Liver (tissue), 9 donors: ENCODE data around the gene APP. TPM values are rescaled to one million over a fixed set of nuclear protein-coding genes. Genes with fewer than 3 reads are reported as not detected.

Experiments used
- DNase-seq: peaks from one replicate; pipeline ENCODE4 v3.0.0-alpha.2; 2017; ENCODE audit warnings: low spot score
- H3K27ac ChIP-seq, 2 donors: one replicate each; pipeline ENCODE4 v1.7.0; 2013; ENCODE audit warnings: inconsistent platforms in 2 of 2, low read length in 2 of 2, control low read depth in 1 of 2, low read depth in 1 of 2, mild to moderate bottlenecking in 1 of 2
- H3K27me3 ChIP-seq, 4 donors: one replicate each; pipeline versions ENCODE4 v1.6.1 to v1.7.0; 2013; ENCODE audit warnings: low read length in 3 of 4, inconsistent platforms in 1 of 4, mild to moderate bottlenecking in 1 of 4, moderate library complexity in 1 of 4; ENCODE audit not compliant: control insufficient read depth in 4 of 4, insufficient read depth in 4 of 4
- H3K36me3 ChIP-seq, 4 donors: one replicate each; pipeline versions ENCODE4 v1.6.1 to v1.7.0; 2013; ENCODE audit warnings: low read length in 3 of 4, mild to moderate bottlenecking in 3 of 4, low read depth in 1 of 4, moderate library complexity in 1 of 4; ENCODE audit not compliant: control insufficient read depth in 4 of 4, insufficient read depth in 3 of 4
- H3K4me1 ChIP-seq, 4 donors: one replicate each; pipeline versions ENCODE4 v1.6.1 to v1.7.0; 2013; ENCODE audit warnings: low read length in 3 of 4, mild to moderate bottlenecking in 3 of 4, moderate library complexity in 1 of 4; ENCODE audit not compliant: control insufficient read depth in 4 of 4, insufficient read depth in 4 of 4
- H3K4me3 ChIP-seq, 3 donors: one replicate each; pipeline versions ENCODE4 v1.6.1 to v1.7.0; 2013; ENCODE audit warnings: low read length in 3 of 3, control low read depth in 1 of 3, low read depth in 1 of 3, mild to moderate bottlenecking in 1 of 3
- H3K9ac ChIP-seq, 2 donors: one replicate each; pipeline ENCODE4 v1.7.0; 2013; ENCODE audit warnings: low read length in 2 of 2, mild to moderate bottlenecking in 2 of 2, moderate library complexity in 2 of 2, control low read depth in 1 of 2, low read depth in 1 of 2
- H3K9me3 ChIP-seq, 4 donors: one replicate each; pipeline versions ENCODE4 v1.6.1 to v1.7.0; 2013; ENCODE audit warnings: low read length in 3 of 4; ENCODE audit not compliant: control insufficient read depth in 4 of 4
- EGR1 ChIP-seq, 2 donors: IDR thresholded peaks; 2 replicates each; pipeline ENCODE4 v1.6.1; 2016 to 2018; ENCODE audit warnings: antibody characterized with exemption in 2 of 2, low read depth in 2 of 2
- FOXA1 ChIP-seq: IDR thresholded peaks from 2 replicates; pipeline ENCODE4 v1.6.1; 2016; ENCODE audit warnings: antibody characterized with exemption
- FOXA2 ChIP-seq: IDR thresholded peaks from 2 replicates; pipeline ENCODE4 v1.6.1; 2016; ENCODE audit warnings: antibody characterized with exemption
- GABPA ChIP-seq, 2 donors: IDR thresholded peaks in 1 of 2; conservative IDR thresholded peaks in 1 of 2; 2 replicates each; pipeline ENCODE4 v1.6.1; 2016; ENCODE audit warnings: antibody characterized with exemption in 2 of 2, mild to moderate bottlenecking in 1 of 2, moderate library complexity in 1 of 2
- HNF4A ChIP-seq, 2 donors: conservative IDR thresholded peaks; 2 replicates each; pipeline ENCODE4 v1.6.1; 2016; ENCODE audit warnings: antibody characterized with exemption in 2 of 2, mild to moderate bottlenecking in 2 of 2
- HNF4G ChIP-seq: IDR thresholded peaks from 2 replicates; pipeline ENCODE4 v1.6.1; 2016; ENCODE audit warnings: antibody characterized with exemption
- JUND ChIP-seq, 2 donors: IDR thresholded peaks; 2 replicates each; pipeline ENCODE4 v1.6.1; 2016; ENCODE audit warnings: antibody characterized with exemption in 2 of 2
- NR2F2 ChIP-seq: IDR thresholded peaks from 2 replicates; pipeline ENCODE4 v1.6.1; 2016; ENCODE audit warnings: antibody characterized with exemption
- RAD21 ChIP-seq, 2 donors: IDR thresholded peaks; 2 replicates each; pipeline ENCODE4 v1.6.1; 2016; ENCODE audit warnings: antibody characterized with exemption in 2 of 2, mild to moderate bottlenecking in 2 of 2
- REST ChIP-seq: IDR thresholded peaks from 2 replicates; pipeline ENCODE4 v1.6.1; 2016; ENCODE audit warnings: antibody characterized with exemption, mild to moderate bottlenecking
- RXRA ChIP-seq, 2 donors: IDR thresholded peaks; 2 replicates each; pipeline ENCODE4 v1.6.1; 2017 to 2018; ENCODE audit warnings: antibody characterized with exemption in 2 of 2, mild to moderate bottlenecking in 1 of 2
- SP1 ChIP-seq: IDR thresholded peaks from 2 replicates; pipeline ENCODE4 v1.6.1; 2018; ENCODE audit warnings: antibody characterized with exemption, mild to moderate bottlenecking
- TAF1 ChIP-seq: conservative IDR thresholded peaks from 2 replicates; pipeline ENCODE4 v1.6.1; 2016; ENCODE audit warnings: antibody characterized with exemption, mild to moderate bottlenecking
- YY1 ChIP-seq: IDR thresholded peaks from 2 replicates; pipeline ENCODE4 v1.6.1; 2016; ENCODE audit warnings: antibody characterized with exemption, mild to moderate bottlenecking
- WGBS: extraction: QIAGEN DNeasy Blood & Tissue Kit; methylation state at CpG from one replicate; pipeline ENCODE4 v1.1.7; 2013; 5-methylcytosine and 5-hydroxymethylcytosine counted together
- polyA plus RNA-seq, 2 donors: library from polyadenylated mRNA; stranded (reverse) in 1 of 2; unstranded in 1 of 2; fragments of 200-250 nt in 1 of 2; fragments of >200 nt in 1 of 2; fragmentation: Nextera tagmentation in 1 of 2; extraction: Ambion mirVana in 1 of 2; gene quantifications; one replicate each; pipeline versions ENCODE4 v1.2.1 to v1.2.3, GENCODE V29; 2013 to 2015
- total RNA-seq, 2 donors: library from RNA; depleted of rRNA; stranded (reverse); fragments of >200 nt; gene quantifications; one replicate each; pipeline ENCODE4 v1.2.3, GENCODE V29; 2014
- TF ChIP-seq, protein P1 (sequence below): IDR thresholded peaks from 2 replicates; pipeline ENCODE4 v1.6.1; 2016; ENCODE audit warnings: antibody characterized with exemption
- TF ChIP-seq, protein P2 (sequence below): IDR thresholded peaks from 2 replicates; pipeline ENCODE4 v1.6.1; 2016; ENCODE audit warnings: antibody characterized with exemption
- TF ChIP-seq, protein P3 (sequence below): IDR thresholded peaks from 2 replicates; pipeline ENCODE4 v1.6.1; 2016; ENCODE audit warnings: antibody characterized with exemption
- donor health status: healthy.
- donor health status: healthy.
- donor health status: healthy.
- donor health status: healthy.
- donor health status: healthy.

Gene APP
- total and polyA plus RNA-seq, 4 donors, result 24.9 to 201 (median 111) TPM

DNA sequence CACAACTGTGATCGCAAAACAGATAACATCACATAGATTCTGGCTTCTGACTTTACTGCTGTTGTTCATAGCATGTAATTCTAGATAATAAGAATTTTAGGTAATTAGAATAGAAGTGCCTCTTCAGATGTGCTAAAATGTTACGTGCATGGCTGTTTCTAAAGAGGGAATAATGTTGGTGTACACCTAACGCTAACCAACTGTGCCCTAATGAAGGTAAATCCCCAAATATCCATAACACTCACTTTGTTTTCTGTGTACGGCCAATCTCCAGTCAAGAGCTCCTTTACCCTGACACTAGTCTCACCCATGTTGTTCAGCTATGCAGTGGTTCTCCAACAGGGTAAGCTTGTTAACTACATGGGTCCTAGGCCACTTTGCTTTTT, 44.4 kb downstream of the APP start:
- Histone ChIP-seq H3K27me3 (no peaks in the 10 kb centered on the region), H3K4me1 (peaks cover 4 to 37% (median 13%) of the 10 kb centered on the region in 4 donors), H3K9me3 (no peaks in the 10 kb centered on the region), H3K9ac (no peak overlapping the region), H3K36me3 (no peaks in the 10 kb centered on the region), H3K4me3 (no peak overlapping the region), H3K27ac (no peak overlapping the region)
- no peak for DNase-seq
- 93% methylated on average over 4 of the region's 4 CpGs for WGBS
- TF ChIP-seq REST (no peak), FOXA2 (no peak), GABPA (IDR thresholded peaks at IDR 0.05 in 1 of 2, conservative IDR thresholded peaks at IDR 0.05 in 1 of 2) (no peak), NR2F2 (no peak), SP1 (no peak), YY1 (no peak), EGR1 (IDR thresholded peaks at IDR 0.05; ENCODE audit: low read depth in 2 of 2) (no peak), HNF4A (conservative IDR thresholded peaks at IDR 0.05) (no peak), HNF4G (no peak), RXRA (IDR thresholded peaks at IDR 0.05) (no peak), JUND (IDR thresholded peaks at IDR 0.05) (no peak), FOXA1 (no peak), TAF1 (no peak)
- TF ChIP-seq, protein P1, sequence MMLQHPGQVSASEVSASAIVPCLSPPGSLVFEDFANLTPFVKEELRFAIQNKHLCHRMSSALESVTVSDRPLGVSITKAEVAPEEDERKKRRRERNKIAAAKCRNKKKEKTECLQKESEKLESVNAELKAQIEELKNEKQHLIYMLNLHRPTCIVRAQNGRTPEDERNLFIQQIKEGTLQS, result no peak
- TF ChIP-seq, protein P2, sequence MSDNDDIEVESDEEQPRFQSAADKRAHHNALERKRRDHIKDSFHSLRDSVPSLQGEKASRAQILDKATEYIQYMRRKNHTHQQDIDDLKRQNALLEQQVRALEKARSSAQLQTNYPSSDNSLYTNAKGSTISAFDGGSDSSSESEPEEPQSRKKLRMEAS, result no peak
- TF ChIP-seq, protein P3, sequence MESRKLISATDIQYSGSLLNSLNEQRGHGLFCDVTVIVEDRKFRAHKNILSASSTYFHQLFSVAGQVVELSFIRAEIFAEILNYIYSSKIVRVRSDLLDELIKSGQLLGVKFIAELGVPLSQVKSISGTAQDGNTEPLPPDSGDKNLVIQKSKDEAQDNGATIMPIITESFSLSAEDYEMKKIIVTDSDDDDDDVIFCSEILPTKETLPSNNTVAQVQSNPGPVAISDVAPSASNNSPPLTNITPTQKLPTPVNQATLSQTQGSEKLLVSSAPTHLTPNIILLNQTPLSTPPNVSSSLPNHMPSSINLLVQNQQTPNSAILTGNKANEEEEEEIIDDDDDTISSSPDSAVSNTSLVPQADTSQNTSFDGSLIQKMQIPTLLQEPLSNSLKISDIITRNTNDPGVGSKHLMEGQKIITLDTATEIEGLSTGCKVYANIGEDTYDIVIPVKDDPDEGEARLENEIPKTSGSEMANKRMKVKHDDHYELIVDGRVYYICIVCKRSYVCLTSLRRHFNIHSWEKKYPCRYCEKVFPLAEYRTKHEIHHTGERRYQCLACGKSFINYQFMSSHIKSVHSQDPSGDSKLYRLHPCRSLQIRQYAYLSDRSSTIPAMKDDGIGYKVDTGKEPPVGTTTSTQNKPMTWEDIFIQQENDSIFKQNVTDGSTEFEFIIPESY, result no peak

DNA sequence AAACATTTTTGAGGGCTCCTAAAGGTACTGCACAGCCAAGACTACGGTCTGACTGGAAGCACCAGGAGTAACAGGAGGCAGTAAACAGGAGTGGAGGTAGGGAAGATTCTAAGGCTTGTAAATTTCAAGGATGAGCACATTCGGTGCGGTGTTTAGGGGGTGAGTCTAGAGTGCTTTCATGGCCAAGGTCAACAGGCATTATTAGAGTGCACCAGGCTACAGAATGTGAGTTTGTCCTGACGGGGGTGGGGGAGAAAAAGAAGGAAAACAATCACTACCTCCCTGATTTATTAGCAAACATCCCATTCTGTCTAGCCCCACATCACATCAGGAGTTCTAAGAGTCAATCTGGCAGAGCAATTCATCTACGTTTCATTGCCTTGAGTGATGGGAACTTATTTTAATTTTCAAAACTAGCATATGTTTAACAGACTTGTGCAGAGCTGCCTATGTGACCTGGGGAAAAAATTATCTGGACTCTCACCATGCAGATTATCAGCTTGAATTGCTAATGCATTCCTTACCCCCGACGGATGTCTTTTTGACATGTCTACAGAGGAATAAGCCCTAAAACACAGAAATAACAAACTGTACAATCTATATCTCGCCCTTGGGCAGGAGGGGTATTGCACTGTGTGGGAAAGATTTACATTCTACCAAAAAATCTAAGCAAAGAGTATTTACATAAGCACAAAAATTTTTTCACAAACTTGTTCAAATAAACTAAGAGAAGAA, 45.0 kb downstream of the APP start:
- Histone ChIP-seq H3K27me3 (no peaks in the 10 kb centered on the region), H3K27ac (no peak overlapping the region), H3K4me1 (peaks cover 4 to 37% (median 13%) of the 10 kb centered on the region in 4 donors), H3K36me3 (no peaks in the 10 kb centered on the region), H3K4me3 (no peak overlapping the region), H3K9me3 (no peaks in the 10 kb centered on the region), H3K9ac (no peak overlapping the region)
- WGBS, result 72% methylated on average over 8 of the region's 8 CpGs
- DNase-seq, result no peak
- TF ChIP-seq RAD21 (IDR thresholded peaks at IDR 0.05), result no peak
- TF ChIP-seq FOXA1, result no peak
- TF ChIP-seq HNF4G, result no peak
- TF ChIP-seq RXRA (IDR thresholded peaks at IDR 0.05), result no peak
- no peak for TF ChIP-seq HNF4A (conservative IDR thresholded peaks at IDR 0.05)
- TF ChIP-seq NR2F2, result no peak
- TF ChIP-seq, protein P1, result no peak
- TF ChIP-seq, protein P2, result no peak
- no peak for TF ChIP-seq SP1
- no peak for TF ChIP-seq FOXA2
- TF ChIP-seq TAF1, result no peak
- TF ChIP-seq GABPA (IDR thresholded peaks at IDR 0.05 in 1 of 2, conservative IDR thresholded peaks at IDR 0.05 in 1 of 2), result no peak
- TF ChIP-seq, protein P3, result no peak
- no peak for TF ChIP-seq YY1
- TF ChIP-seq JUND (IDR thresholded peaks at IDR 0.05), result no peak
- TF ChIP-seq REST, result no peak
- TF ChIP-seq EGR1 (IDR thresholded peaks at IDR 0.05; ENCODE audit: low read depth in 2 of 2), result no peak
